CD4-positive, alpha-beta T cell treated with Interleukin-12 subunit alpha and Interleukin-12 subunit beta, for 1 hour (primary cell): Measurements from ENCODE around the gene PRKAA1.
"Not testable (repeated sequence)": the region's sequence is repeated elsewhere in the genome, so short reads cannot be mapped to it uniquely, and the experiment has no call there.

Experiments
- DNase-seq: peaks from one replicate; pipeline ENCODE4 v3.0.0-alpha.2; 2020

The PRKAA1 gene

GRCh38 chr5:40825461-40826043 lies 27.4 kb upstream of the PRKAA1 start:
- DNase-seq: not testable (repeated sequence)

- DNase-seq: no peak
These were observed 25.3 kb upstream of the PRKAA1 start for GRCh38 chr5:40823459-40823858.

GRCh38 chr5:40813698-40814281 lies 15.6 kb upstream of the PRKAA1 start:
- no peak for DNase-seq

- DNase-seq: no peak
These were observed 14.0 kb upstream of the PRKAA1 start for GRCh38 chr5:40812125-40812524.

- DNase-seq: no peak
These were observed 3.8 kb upstream of the PRKAA1 start for GRCh38 chr5:40801771-40802562.

GRCh38 chr5:40799258-40799657 lies 1.1 kb upstream of the PRKAA1 start:
- no peak for DNase-seq

- no peak for DNase-seq
These were observed 632 bp upstream of the PRKAA1 start for GRCh38 chr5:40798801-40799210.

GRCh38 chr5:40797273-40798011 lies 732 bp downstream of the PRKAA1 start:
- peak; percentile 81 for DNase-seq

GRCh38 chr5:40796487-40796889 lies 1.7 kb downstream of the PRKAA1 start:
- DNase-seq: no peak

GRCh38 chr5:40794877-40795276 lies 3.3 kb downstream of the PRKAA1 start:
- not testable (repeated sequence) for DNase-seq

GRCh38 chr5:40794340-40794739 lies 3.8 kb downstream of the PRKAA1 start:
- DNase-seq: not testable (repeated sequence)

- not testable (repeated sequence) for DNase-seq
These were observed 5.5 kb downstream of the PRKAA1 start for GRCh38 chr5:40792691-40793090.

GRCh38 chr5:40791715-40792139 lies 6.4 kb downstream of the PRKAA1 start:
- no peak for DNase-seq

- no peak for DNase-seq
These were observed 7.1 kb downstream of the PRKAA1 start for GRCh38 chr5:40790947-40791593.

- not testable (repeated sequence) for DNase-seq
These were observed 9.2 kb downstream of the PRKAA1 start for GRCh38 chr5:40788941-40789340.

GRCh38 chr5:40787986-40788385 lies 10.2 kb downstream of the PRKAA1 start:
- DNase-seq: no peak

- DNase-seq: not testable (repeated sequence)
These were observed 11.5 kb downstream of the PRKAA1 start for GRCh38 chr5:40786664-40787063.

GRCh38 chr5:40784916-40785315 lies 13.3 kb downstream of the PRKAA1 start:
- DNase-seq: no peak

- no peak for DNase-seq
These were observed 14.0 kb downstream of the PRKAA1 start for GRCh38 chr5:40784027-40784653.

- DNase-seq: no peak
These were observed 16.2 kb downstream of the PRKAA1 start for GRCh38 chr5:40781843-40782409.

GRCh38 chr5:40780858-40781257 lies 17.3 kb downstream of the PRKAA1 start:
- no peak for DNase-seq

- DNase-seq: no peak
These were observed 18.0 kb downstream of the PRKAA1 start for GRCh38 chr5:40780199-40780598.
